ENCODE data around the gene KCNMB2.

- TF ChIP-seq POLR2A (IDR thresholded peaks at IDR 0.05), result no peak
- TF ChIP-seq POLR2AphosphoS5 (IDR thresholded peaks at IDR 0.05), result no peak
Measured at GRCh38 chr3:178875836-178876235, 339.6 kb downstream of the KCNMB2 start.

All from stomach (tissue), 4 donors.